ENCODE results near the gene KIF3C. TPM values are rescaled to one million over a fixed set of nuclear protein-coding genes. Genes with fewer than 3 reads are reported as not detected.
A peak's percentile ranks its signal among the peaks of the same experiment; 100 is the strongest.

Gene KIF3C
- total and polyA plus RNA-seq, 9 of the 15 experiments (the other 6 are each of a cell fraction or from before 2014, with no cell fraction given): 0.69 to 6.7 (median 3.3) TPM

DNA sequence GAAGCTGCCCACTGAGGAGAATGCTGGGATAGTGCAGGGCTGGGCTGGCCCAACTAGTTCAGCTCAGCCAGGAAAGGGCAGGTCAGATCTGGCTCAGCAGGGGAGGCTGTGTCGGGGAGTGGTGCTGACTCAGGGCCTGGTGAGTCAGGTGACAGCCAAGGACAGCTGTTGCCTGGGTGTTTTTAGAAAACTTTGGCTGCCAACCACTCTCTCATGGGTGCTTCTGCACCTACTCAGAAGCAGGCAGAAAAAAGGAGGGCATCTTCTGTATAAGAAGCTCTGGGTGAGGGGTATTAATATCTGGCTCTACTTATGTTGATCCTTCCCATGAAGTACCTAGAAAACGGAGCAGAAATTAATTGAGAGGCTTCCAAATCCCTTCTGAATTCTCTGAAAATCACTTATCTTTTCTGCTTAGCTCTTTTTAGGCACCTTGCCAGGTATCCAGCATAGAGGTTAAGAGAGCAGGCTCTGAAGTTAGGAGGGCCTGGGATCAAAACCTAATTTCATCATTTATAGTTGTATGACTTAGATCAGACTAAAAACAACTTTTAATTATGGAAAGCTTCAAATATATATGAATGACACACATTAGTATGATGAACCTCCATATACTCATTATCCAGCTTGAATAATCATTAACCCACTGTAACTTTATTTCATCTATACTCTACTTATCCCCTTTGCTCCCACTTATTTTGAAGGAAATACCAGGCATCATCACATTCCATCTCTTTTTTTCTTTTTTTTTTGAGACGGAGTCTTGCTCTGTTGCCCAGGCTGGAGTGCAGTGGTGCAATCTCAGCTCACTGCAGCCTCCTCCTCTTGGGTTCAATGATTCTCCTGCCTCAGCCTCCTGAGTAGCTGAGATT is 36.1 kb upstream of the KIF3C start (continued):
- TF ChIP-seq, protein P1, sequence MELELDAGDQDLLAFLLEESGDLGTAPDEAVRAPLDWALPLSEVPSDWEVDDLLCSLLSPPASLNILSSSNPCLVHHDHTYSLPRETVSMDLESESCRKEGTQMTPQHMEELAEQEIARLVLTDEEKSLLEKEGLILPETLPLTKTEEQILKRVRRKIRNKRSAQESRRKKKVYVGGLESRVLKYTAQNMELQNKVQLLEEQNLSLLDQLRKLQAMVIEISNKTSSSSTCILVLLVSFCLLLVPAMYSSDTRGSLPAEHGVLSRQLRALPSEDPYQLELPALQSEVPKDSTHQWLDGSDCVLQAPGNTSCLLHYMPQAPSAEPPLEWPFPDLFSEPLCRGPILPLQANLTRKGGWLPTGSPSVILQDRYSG (tag; conservative IDR thresholded peaks at IDR 0.05; ENCODE audit: low read depth): 0 out of 2 replicates have a peak, but pooled peaks have one; percentile 20
- TF ChIP-seq ZNF174 (CRISPR knock-in tag; IDR thresholded peaks at IDR 0.05) (no peak), ZNF143 (CRISPR knock-in tag; IDR thresholded peaks at IDR 0.05) (no peak), MAZ (CRISPR knock-in tag; conservative IDR thresholded peaks at IDR 0.05 in 1 of 2, IDR thresholded peaks at IDR 0.05 in 1 of 2) (peak; percentile 21 to 32; a peak in 1 of 4 replicates), NFIX (CRISPR knock-in tag; IDR thresholded peaks at IDR 0.05; ENCODE audit: low read depth) (0 out of 2 replicates have a peak, but pooled peaks have one; percentile 13), NFIC (IDR thresholded peaks at IDR 0.05) (peak; percentile 95), SMARCE1 (IDR thresholded peaks at IDR 0.05) (peak; percentile 67; the same call in 1 of the 2 replicates), YY1 (IDR thresholded peaks at IDR 0.05; ENCODE audit: borderline replicate concordance in 1 of 3, control insufficient read depth in 1 of 3, extremely low read depth in 1 of 3, insufficient read depth in 3 of 3, insufficient read length in 1 of 3, insufficient replicate concordance in 2 of 3, low read depth in 1 of 3, low read length in 2 of 3) (no peak), ZNF696 (CRISPR knock-in tag; conservative IDR thresholded peaks at IDR 0.05) (no peak), HMGN3 (IDR thresholded peaks at IDR 0.05; ENCODE audit: borderline replicate concordance, extremely low read depth, insufficient read length, low read depth, low read length) (no peak), CHD2 (IDR thresholded peaks at IDR 0.05; ENCODE audit: low read depth, low read length) (no peak), C11orf30 (IDR thresholded peaks at IDR 0.05; ENCODE audit: low read depth) (peak; percentile 94), CBFA2T3 (IDR thresholded peaks at IDR 0.05) (peak; percentile 47; the same call in 1 of the 2 replicates), TFAM (CRISPR knock-in tag; conservative IDR thresholded peaks at IDR 0.05) (no peak), SRF (CRISPR knock-in tag; IDR thresholded peaks at IDR 0.05) (0 out of 4 replicates have a peak, but pooled peaks of 1 of the 2 experiments have one; percentile 50), NFATC3 (IDR thresholded peaks at IDR 0.05) (no peak), PRMT5 (CRISPR knock-in tag; IDR thresholded peaks at IDR 0.05) (no peak), CHD1 (IDR thresholded peaks at IDR 0.05; ENCODE audit: low read length) (no peak), RFX7 (CRISPR knock-in tag; IDR thresholded peaks at IDR 0.05) (no peak)
- TF ChIP-seq, protein P2, sequence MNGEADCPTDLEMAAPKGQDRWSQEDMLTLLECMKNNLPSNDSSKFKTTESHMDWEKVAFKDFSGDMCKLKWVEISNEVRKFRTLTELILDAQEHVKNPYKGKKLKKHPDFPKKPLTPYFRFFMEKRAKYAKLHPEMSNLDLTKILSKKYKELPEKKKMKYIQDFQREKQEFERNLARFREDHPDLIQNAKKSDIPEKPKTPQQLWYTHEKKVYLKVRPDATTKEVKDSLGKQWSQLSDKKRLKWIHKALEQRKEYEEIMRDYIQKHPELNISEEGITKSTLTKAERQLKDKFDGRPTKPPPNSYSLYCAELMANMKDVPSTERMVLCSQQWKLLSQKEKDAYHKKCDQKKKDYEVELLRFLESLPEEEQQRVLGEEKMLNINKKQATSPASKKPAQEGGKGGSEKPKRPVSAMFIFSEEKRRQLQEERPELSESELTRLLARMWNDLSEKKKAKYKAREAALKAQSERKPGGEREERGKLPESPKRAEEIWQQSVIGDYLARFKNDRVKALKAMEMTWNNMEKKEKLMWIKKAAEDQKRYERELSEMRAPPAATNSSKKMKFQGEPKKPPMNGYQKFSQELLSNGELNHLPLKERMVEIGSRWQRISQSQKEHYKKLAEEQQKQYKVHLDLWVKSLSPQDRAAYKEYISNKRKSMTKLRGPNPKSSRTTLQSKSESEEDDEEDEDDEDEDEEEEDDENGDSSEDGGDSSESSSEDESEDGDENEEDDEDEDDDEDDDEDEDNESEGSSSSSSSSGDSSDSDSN (IDR thresholded peaks at IDR 0.05; ENCODE audit: borderline replicate concordance in 1 of 2, low read depth in 2 of 2, low read length in 2 of 2): no peak
- TF ChIP-seq, protein P3, sequence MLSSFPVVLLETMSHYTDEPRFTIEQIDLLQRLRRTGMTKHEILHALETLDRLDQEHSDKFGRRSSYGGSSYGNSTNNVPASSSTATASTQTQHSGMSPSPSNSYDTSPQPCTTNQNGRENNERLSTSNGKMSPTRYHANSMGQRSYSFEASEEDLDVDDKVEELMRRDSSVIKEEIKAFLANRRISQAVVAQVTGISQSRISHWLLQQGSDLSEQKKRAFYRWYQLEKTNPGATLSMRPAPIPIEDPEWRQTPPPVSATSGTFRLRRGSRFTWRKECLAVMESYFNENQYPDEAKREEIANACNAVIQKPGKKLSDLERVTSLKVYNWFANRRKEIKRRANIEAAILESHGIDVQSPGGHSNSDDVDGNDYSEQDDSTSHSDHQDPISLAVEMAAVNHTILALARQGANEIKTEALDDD (IDR thresholded peaks at IDR 0.05): peak; percentile 83
